ENCODE data around the gene FAM219B. TPM values are rescaled to one million over a fixed set of nuclear protein-coding genes. Genes with fewer than 3 reads are reported as not detected.

Gene FAM219B
- total and polyA plus RNA-seq, 10 of the 15 experiments (the other 5 are each of a cell fraction or from before 2014, with no cell fraction given), result 7.6 to 53.2 (median 29.4) TPM

DNA sequence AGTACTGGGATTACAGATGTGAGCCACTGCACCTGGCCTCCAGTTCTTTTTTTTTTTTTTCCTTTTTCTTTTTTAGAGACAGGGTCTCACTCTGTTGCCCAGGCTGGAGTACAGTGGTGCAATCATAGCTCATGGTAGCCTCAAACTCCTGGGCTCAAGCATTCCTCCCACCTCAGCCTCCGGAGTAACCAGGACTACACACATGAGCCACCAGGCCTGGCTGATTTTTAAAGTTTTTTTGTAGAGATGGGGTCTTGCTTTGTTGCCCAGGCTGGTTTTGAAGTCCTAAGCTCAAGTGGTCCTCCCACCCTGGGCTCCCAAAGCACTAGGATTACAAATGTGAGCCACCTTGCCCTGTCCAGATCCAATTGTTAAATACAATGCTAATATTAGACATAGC is 50.1 kb downstream of the FAM219B start (continued):
- TF ChIP-seq, protein P1, sequence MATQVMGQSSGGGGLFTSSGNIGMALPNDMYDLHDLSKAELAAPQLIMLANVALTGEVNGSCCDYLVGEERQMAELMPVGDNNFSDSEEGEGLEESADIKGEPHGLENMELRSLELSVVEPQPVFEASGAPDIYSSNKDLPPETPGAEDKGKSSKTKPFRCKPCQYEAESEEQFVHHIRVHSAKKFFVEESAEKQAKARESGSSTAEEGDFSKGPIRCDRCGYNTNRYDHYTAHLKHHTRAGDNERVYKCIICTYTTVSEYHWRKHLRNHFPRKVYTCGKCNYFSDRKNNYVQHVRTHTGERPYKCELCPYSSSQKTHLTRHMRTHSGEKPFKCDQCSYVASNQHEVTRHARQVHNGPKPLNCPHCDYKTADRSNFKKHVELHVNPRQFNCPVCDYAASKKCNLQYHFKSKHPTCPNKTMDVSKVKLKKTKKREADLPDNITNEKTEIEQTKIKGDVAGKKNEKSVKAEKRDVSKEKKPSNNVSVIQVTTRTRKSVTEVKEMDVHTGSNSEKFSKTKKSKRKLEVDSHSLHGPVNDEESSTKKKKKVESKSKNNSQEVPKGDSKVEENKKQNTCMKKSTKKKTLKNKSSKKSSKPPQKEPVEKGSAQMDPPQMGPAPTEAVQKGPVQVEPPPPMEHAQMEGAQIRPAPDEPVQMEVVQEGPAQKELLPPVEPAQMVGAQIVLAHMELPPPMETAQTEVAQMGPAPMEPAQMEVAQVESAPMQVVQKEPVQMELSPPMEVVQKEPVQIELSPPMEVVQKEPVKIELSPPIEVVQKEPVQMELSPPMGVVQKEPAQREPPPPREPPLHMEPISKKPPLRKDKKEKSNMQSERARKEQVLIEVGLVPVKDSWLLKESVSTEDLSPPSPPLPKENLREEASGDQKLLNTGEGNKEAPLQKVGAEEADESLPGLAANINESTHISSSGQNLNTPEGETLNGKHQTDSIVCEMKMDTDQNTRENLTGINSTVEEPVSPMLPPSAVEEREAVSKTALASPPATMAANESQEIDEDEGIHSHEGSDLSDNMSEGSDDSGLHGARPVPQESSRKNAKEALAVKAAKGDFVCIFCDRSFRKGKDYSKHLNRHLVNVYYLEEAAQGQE (IDR thresholded peaks at IDR 0.05; ENCODE audit: low read depth, low read length), result no peak
- TF ChIP-seq SMC3 (IDR thresholded peaks at IDR 0.05; ENCODE audit: borderline replicate concordance, low read length), result no peak
- no peak for TF ChIP-seq NBN (IDR thresholded peaks at IDR 0.05)
- TF ChIP-seq ZZZ3 (IDR thresholded peaks at IDR 0.05; ENCODE audit: control insufficient read depth, insufficient read length, low read depth), result no peak

DNA sequence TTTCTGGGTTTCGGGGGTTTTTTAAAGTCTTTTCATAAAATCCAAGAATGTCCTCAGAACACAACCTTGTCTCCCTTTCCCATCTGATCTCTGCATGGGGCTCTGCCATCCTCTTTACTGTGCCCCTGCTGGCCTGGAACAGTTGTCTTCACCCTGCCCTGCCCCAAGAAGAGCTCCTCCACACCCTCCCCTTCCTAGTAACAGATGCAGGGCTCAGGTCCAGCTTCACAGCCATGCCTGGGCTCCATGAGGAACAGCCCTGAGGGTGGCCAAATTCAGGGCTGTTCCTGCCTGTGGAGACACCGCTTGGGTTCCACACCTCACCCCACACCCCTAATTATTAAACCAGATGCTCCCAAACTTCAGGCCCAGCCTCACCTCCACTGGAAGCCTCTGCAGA is 50.8 kb downstream of the FAM219B start:
- peaks cover 46% of the 10 kb centered on the region for H3K4me1 ChIP-seq (ENCODE audit: control insufficient read depth, insufficient read depth, low read length)
- in situ Hi-C loops (cut with MboI), result no loop called here
- ChIA-PET RAD21 (ENCODE audit: unreplicated experiment) (interaction anchor here (1.9 to 5.6 kb wide), 2 partner anchors 14 to 45 kb away, joined by 11 to 53 read pairs; no protein-coding TSS in a partner anchor), SMC1A (ENCODE audit: uncharacterized antibody, unreplicated experiment) (interaction anchor here (0.7 to 7.5 kb wide), 5 partner anchors 13 to 221 kb away, joined by 3 to 120 read pairs (median 3); partner anchors contain the start of gene FAM219B), POLR2A (interaction anchor here (0.7 to 5.8 kb wide), 10 partner anchors 13 to 364 kb away, joined by 3 to 80 read pairs (median 4); partner anchors contain the start of gene FAM219B), CTCF (interaction anchor here (1.2 to 5.9 kb wide), 6 partner anchors 11 to 79 kb away, joined by 4 to 76 read pairs (median 10); partner anchors contain the start of gene ULK3)
- peaks cover 34% of the 10 kb centered on the region for H3K79me2 ChIP-seq (ENCODE audit: control insufficient read depth, insufficient read depth, low read length)
- no peaks in the 10 kb centered on the region for H3K27me3 ChIP-seq (replicated peaks in 1 of 2; ENCODE audit: control insufficient read depth in 2 of 2, insufficient read depth in 2 of 2, low read length in 1 of 2)
- intact Hi-C loops (cut with micrococcal nuclease; ENCODE audit: unreplicated experiment), result loop anchor here (2.0 to 5.0 kb wide), 2 partner anchors 15 to 46 kb away; no protein-coding TSS in a partner anchor
- H3K27ac ChIP-seq (ENCODE audit: control insufficient read depth, insufficient read depth), result peak overlapping the region; percentile 61
- no peak for DNase-seq (ENCODE audit: low read depth, low spot score)
- H2AFZ ChIP-seq (ENCODE audit: control insufficient read depth, low read depth, low read length), result no peak overlapping the region
- H3K36me3 ChIP-seq (ENCODE audit: control insufficient read depth in 2 of 2, insufficient read depth in 2 of 2, low read length in 1 of 2), result peaks cover 19 to 25% of the 10 kb centered on the region in 2 experiments; a peak in 3 of 4 replicates
- H3K9me3 ChIP-seq (replicated peaks; ENCODE audit: control insufficient read depth, insufficient read depth, low read length), result no peaks in the 10 kb centered on the region
- H3K4me3 ChIP-seq, result no peak overlapping the region
- H4K20me1 ChIP-seq (ENCODE audit: control insufficient read depth, insufficient read depth), result no peaks in the 10 kb centered on the region
- ATAC-seq, result no peak
- no peak for FAIRE-seq
- no peak overlapping the region for H3K9ac ChIP-seq (ENCODE audit: control insufficient read depth, insufficient read depth, low read length)
- WGBS (ENCODE audit: insufficient coverage, insufficient replicate concordance, low lambda C conversion rate, missing lambda C conversion rate), result 74% methylated on average over 2 of the region's 2 CpGs
- BruUV-seq (replicated peaks), result no TSS peak
- H3K4me2 ChIP-seq (ENCODE audit: control insufficient read depth, insufficient read depth), result no peak overlapping the region
- no peak for TF ChIP-seq HCFC1 (IDR thresholded peaks at IDR 0.05; ENCODE audit: low read length)
- no peak for TF ChIP-seq EP300 (IDR thresholded peaks at IDR 0.05; ENCODE audit: borderline replicate concordance in 1 of 2, control insufficient read depth in 1 of 2, low read depth in 2 of 2, low read length in 2 of 2)
- TF ChIP-seq PAX8 (IDR thresholded peaks at IDR 0.05), result no peak
- no peak for TF ChIP-seq ZNF207 (IDR thresholded peaks at IDR 0.05; ENCODE audit: borderline replicate concordance)
- TF ChIP-seq, protein P2, sequence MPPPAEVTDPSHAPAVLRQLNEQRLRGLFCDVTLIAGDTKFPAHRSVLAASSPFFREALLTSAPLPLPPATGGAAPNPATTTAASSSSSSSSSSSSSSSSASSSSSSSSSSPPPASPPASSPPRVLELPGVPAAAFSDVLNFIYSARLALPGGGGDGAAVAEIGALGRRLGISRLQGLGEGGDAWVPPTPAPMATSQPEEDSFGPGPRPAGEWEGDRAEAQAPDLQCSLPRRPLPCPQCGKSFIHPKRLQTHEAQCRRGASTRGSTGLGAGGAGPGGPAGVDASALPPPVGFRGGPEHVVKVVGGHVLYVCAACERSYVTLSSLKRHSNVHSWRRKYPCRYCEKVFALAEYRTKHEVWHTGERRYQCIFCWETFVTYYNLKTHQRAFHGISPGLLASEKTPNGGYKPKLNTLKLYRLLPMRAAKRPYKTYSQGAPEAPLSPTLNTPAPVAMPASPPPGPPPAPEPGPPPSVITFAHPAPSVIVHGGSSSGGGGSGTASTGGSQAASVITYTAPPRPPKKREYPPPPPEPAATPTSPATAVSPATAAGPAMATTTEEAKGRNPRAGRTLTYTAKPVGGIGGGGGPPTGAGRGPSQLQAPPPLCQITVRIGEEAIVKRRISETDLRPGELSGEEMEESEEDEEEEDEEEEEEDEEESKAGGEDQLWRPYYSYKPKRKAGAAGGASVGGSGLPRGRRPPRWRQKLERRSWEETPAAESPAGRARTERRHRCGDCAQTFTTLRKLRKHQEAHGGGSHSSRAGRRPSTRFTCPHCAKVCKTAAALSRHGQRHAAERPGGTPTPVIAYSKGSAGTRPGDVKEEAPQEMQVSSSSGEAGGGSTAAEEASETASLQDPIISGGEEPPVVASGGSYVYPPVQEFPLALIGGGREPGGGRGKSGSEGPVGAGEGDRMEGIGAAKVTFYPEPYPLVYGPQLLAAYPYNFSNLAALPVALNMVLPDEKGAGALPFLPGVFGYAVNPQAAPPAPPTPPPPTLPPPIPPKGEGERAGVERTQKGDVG (CRISPR knock-in tag; IDR thresholded peaks at IDR 0.05), result no peak
- no peak for TF ChIP-seq CEBPZ (IDR thresholded peaks at IDR 0.05; ENCODE audit: low read depth, low read length)
- no peak for TF ChIP-seq NR2F1 (conservative IDR thresholded peaks at IDR 0.05)
- TF ChIP-seq BACH1 (IDR thresholded peaks at IDR 0.05; ENCODE audit: borderline replicate concordance), result no peak

Measured in GM12878 (cell line).